K562 (cell line): ENCODE measurements around the gene SCAF11. TPM values are rescaled to one million over a fixed set of nuclear protein-coding genes. Genes with fewer than 3 reads are reported as not detected.

Source experiments
- ATAC-seq: fragments of 200-7000 bp; cut with Tn5 transposase; 3 replicates; pipeline ENCODE4 v1.9.1; 2020; ENCODE audit warnings: moderate library complexity
- BruUV-seq: library from RNA; stranded (reverse); fragments of 400-500 nt; replicated peaks from 2 replicates; lab custom pipeline; 2021; lab: Mats Ljungman, UMichigan
- CTCF ChIA-PET: fragments of 300-600 bp; formaldehyde crosslinking; extraction: SDS; loops from one replicate; lab custom pipeline; 2021; ENCODE audit warnings: low intra/inter-chr PET ratio; lab: Yijun Ruan, JAX
- POLR2A ChIA-PET: fragments of 300-600, 350-650 bp; sonication (Branson Sonifier 250); formaldehyde crosslinking; extraction: SDS; loops from one replicate; lab custom pipeline; 2021; ENCODE audit warnings: antibody characterized with exemption, inconsistent platforms; lab: Yijun Ruan, JAX
- DNase-seq, 4 experiments: peaks; one replicate each; pipeline versions ENCODE4 v3.0.0 to v3.0.0-alpha.2; 2011 to 2018; ENCODE audit warnings: low spot score in 3 of 4, mixed read lengths in 3 of 4; ENCODE audit errors: extremely low read depth in 1 of 4
- FAIRE-seq: peaks from 2 replicates; lab custom pipeline; 2011; peaks lifted over from hg19 to GRCh38; lab: Jason Lieb, UNC
- H2AFZ ChIP-seq: 2 replicates; pipeline ENCODE4 v1.6.0; 2011; ENCODE audit warnings: low read depth, low read length, control low read depth, inconsistent platforms
- H3K27ac ChIP-seq: fragments of 200-600 bp; 3 replicates; pipeline ENCODE4 v1.8.0; 2011; ENCODE audit warnings: low read depth, mild to moderate bottlenecking, control low read depth, inconsistent platforms, low read length, moderate library complexity, mixed read lengths; ENCODE audit errors: extremely low read depth
- H3K27me3 ChIP-seq, 2 experiments: fragments of 300-600 bp in 1 of 2; 2 replicates in 1 of 2; 3 replicates in 1 of 2; pipeline versions ENCODE4 v1.6.0 to v1.8.0; 2011; ENCODE audit warnings: inconsistent platforms in 2 of 2, low read length in 2 of 2, mild to moderate bottlenecking in 1 of 2, mixed read lengths in 1 of 2, moderate library complexity in 1 of 2; ENCODE audit not compliant: control insufficient read depth in 2 of 2, insufficient read depth in 2 of 2
- H3K36me3 ChIP-seq: fragments of 300-600 bp; 3 replicates; pipeline ENCODE4 v1.8.0; 2011; ENCODE audit warnings: mild to moderate bottlenecking, low read length, inconsistent platforms; ENCODE audit not compliant: control insufficient read depth, insufficient read depth
- H3K4me1 ChIP-seq, 2 experiments: fragments of 200-600 bp in 1 of 2; replicated peaks in 1 of 2; 2 replicates in 1 of 2; 3 replicates in 1 of 2; pipeline versions ENCODE4 v1.5.1 to v1.8.0; 2011; ENCODE audit warnings: inconsistent platforms in 2 of 2, low read length in 2 of 2, mild to moderate bottlenecking in 1 of 2, mixed read lengths in 1 of 2, moderate library complexity in 1 of 2; ENCODE audit not compliant: control insufficient read depth in 2 of 2, insufficient read depth in 2 of 2
- H3K4me2 ChIP-seq: 2 replicates; pipeline ENCODE4 v1.6.1; 2011; ENCODE audit warnings: low read length, control low read depth, inconsistent platforms, mixed read lengths; ENCODE audit not compliant: insufficient read depth
- H3K4me3 ChIP-seq: fragments of 200-600 bp; sonication (generic), shearing (Covaris generic); 2 replicates; pipeline ENCODE4 v1.5.1; 2016; ENCODE audit warnings: control low read depth, inconsistent platforms
- H3K79me2 ChIP-seq: fragments of 200-600 bp; 3 replicates; pipeline ENCODE4 v1.8.0; 2011; ENCODE audit warnings: low read length, inconsistent platforms; ENCODE audit not compliant: control insufficient read depth, insufficient read depth
- H3K9ac ChIP-seq, 2 experiments: 2 replicates each; pipeline versions ENCODE4 v1.6.0 to v1.6.1; 2011; ENCODE audit warnings: low read depth in 2 of 2, low read length in 2 of 2, control low read depth in 1 of 2, inconsistent platforms in 1 of 2, mild to moderate bottlenecking in 1 of 2, mixed read lengths in 1 of 2; ENCODE audit not compliant: insufficient read depth in 1 of 2
- H3K9me1 ChIP-seq: one replicate; pipeline ENCODE4 v1.6.0; 2011; ENCODE audit warnings: inconsistent platforms, mild to moderate bottlenecking, low read length, moderate library complexity; ENCODE audit not compliant: control insufficient read depth, insufficient read depth
- H3K9me3 ChIP-seq: replicated peaks from 2 replicates; pipeline ENCODE4 v1.5.1; 2011; ENCODE audit warnings: low read depth, low read length, inconsistent platforms; ENCODE audit not compliant: control insufficient read depth, insufficient read depth
- H4K20me1 ChIP-seq: replicated peaks from 2 replicates; pipeline ENCODE4 v1.6.1; 2011; ENCODE audit warnings: low read length, inconsistent platforms, mixed read lengths; ENCODE audit not compliant: control insufficient read depth, insufficient read depth
- HNRNPL ChIP-seq: fragments of 200-400 bp; formaldehyde crosslinking; IDR thresholded peaks from 2 replicates; pipeline ENCODE4 v1.6.1; 2017; ENCODE audit warnings: low read depth, mild to moderate bottlenecking, low read length
- ID3 ChIP-seq, 2 experiments: fragments of 250-450 bp in 1 of 2; fragments of 450-650 bp in 1 of 2; sonication (Bioruptor Pico) in 1 of 2; IDR thresholded peaks; 2 replicates each; pipeline versions ENCODE4 v1.6.1 to v1.8.0; 2016 to 2021; ENCODE audit warnings: mild to moderate bottlenecking in 2 of 2, moderate library complexity in 2 of 2, missing compliant biosample characterization in 1 of 2, missing genetic modification characterization in 1 of 2
- JUN ChIP-seq, 2 experiments: sonication (generic) in 1 of 2; formaldehyde crosslinking in 1 of 2; IDR thresholded peaks; 2 replicates each; pipeline versions ENCODE4 v1.6.1 to v1.8.0; 2012 to 2022; ENCODE audit warnings: borderline replicate concordance in 2 of 2, mild to moderate bottlenecking in 2 of 2, improper control_type of control experiment in 1 of 2, low read depth in 1 of 2, low read length in 1 of 2, missing genetic modification reagents in 1 of 2
- MYBL2 ChIP-seq, 2 experiments: fragments of 450-650 bp in 1 of 2; sonication (generic) in 1 of 2; formaldehyde crosslinking in 1 of 2; IDR thresholded peaks; 2 replicates each; pipeline versions ENCODE4 v1.6.1 to v1.8.1; 2017 to 2022; ENCODE audit warnings: borderline replicate concordance in 1 of 2, inconsistent platforms in 1 of 2, low read depth in 1 of 2, mild to moderate bottlenecking in 1 of 2, missing genetic modification reagents in 1 of 2, moderate library complexity in 1 of 2
- NCOA2 ChIP-seq, 2 experiments: fragments of 450-650 bp; IDR thresholded peaks; 2 replicates each; pipeline ENCODE4 v1.6.1; 2018; ENCODE audit warnings: mild to moderate bottlenecking in 2 of 2, moderate library complexity in 1 of 2; ENCODE audit not compliant: partially characterized antibody in 2 of 2
- THRB ChIP-seq: fragments of 450-650 bp; formaldehyde crosslinking; conservative IDR thresholded peaks from 2 replicates; pipeline ENCODE4 v1.4.0; 2022; ENCODE audit warnings: mild to moderate bottlenecking, missing genetic modification characterization
- ZFP91 ChIP-seq: sonication (generic); formaldehyde crosslinking; IDR thresholded peaks from 2 replicates; pipeline ENCODE4 v1.8.0; 2022; ENCODE audit warnings: mild to moderate bottlenecking, missing genetic modification reagents
- ZNF184 ChIP-seq: sonication (generic); formaldehyde crosslinking; IDR thresholded peaks from 2 replicates; pipeline ENCODE4 v1.5.0; 2020; ENCODE audit warnings: missing genetic modification reagents
- ZNF431 ChIP-seq: sonication (generic); formaldehyde crosslinking; IDR thresholded peaks from 2 replicates; pipeline ENCODE4 v1.8.0; 2022; ENCODE audit warnings: mild to moderate bottlenecking, missing genetic modification reagents
- ZNF551 ChIP-seq: fragments of 250-450 bp; sonication (Bioruptor Pico); IDR thresholded peaks from 2 replicates; pipeline ENCODE4 v1.5.0; 2021; ENCODE audit warnings: mild to moderate bottlenecking, moderate library complexity
- ZNF592 ChIP-seq: fragments of 450-650 bp; IDR thresholded peaks from 2 replicates; pipeline ENCODE4 v1.6.1; 2017; ENCODE audit warnings: antibody characterized with exemption, mild to moderate bottlenecking
- whole genome bisulfite sequencing: fragments of 100-300 bp; shearing (Covaris generic); methylation state at CpG from one replicate; pipeline ENCODE4 v1.1.6; 2016; ENCODE audit warnings: low coverage, mixed read lengths; ENCODE audit not compliant: insufficient coverage; ENCODE audit errors: missing lambda C conversion rate; 5-methylcytosine and 5-hydroxymethylcytosine counted together
- in situ Hi-C: fragments of 300-500 bp; cut with MboI; formaldehyde crosslinking; loops from 4 replicates; pipeline ENCODE4 v1.15.0; 2018; ENCODE audit warnings: inconsistent platforms, mixed read lengths
- intact Hi-C: fragments of 100-400 bp; cut with micrococcal nuclease; formaldehyde crosslinking; loops from 2 replicates; pipeline ENCODE4 v1.14.2; 2022
- polyA plus RNA-seq, 8 experiments: library from polyadenylated mRNA; depleted of rRNA in 4 of 8; stranded (reverse) in 5 of 8; unstranded in 3 of 8; fragments of >200 nt; fragmentation: Nextera tagmentation in 2 of 8; fragmentation: Illumina TruSeq in 1 of 8; extraction: Ambion mirVana in 2 of 8; extraction: Trizol in 1 of 8; gene quantifications; 2 replicates each; pipeline versions ENCODE4 v1.2.1 to v1.2.3, GENCODE V29; 2011 to 2014; ENCODE audit warnings: inconsistent platforms in 1 of 8, missing spikeins in 1 of 8
- total RNA-seq, 7 experiments: library from RNA; depleted of rRNA in 6 of 7; stranded (reverse); fragments of >200 nt in 6 of 7; fragmentation: Illumina TruSeq in 2 of 7; extraction: Trizol in 2 of 7; gene quantifications; 2 replicates each; pipeline versions ENCODE4 v1.2.1 to v1.2.3, GENCODE V29; 2011 to 2021; ENCODE audit warnings: low replicate concordance in 1 of 7

Gene SCAF11
- total and polyA plus RNA-seq, 9 of the 15 experiments (the other 6 are each of a cell fraction or from before 2014, with no cell fraction given) = 30.4 to 119 (median 80.0) TPM

GRCh38 chr12:45934956-45935355, 55.4 kb downstream of the SCAF11 start:
- no peak for FAIRE-seq
- H3K9ac ChIP-seq = no peak overlapping the region
- ChIA-PET CTCF (no interaction called here), POLR2A (interaction anchor here (1.0 to 1.4 kb wide), 3 partner anchors 9 to 19 kb away, joined by 3 read pairs; no protein-coding TSS in a partner anchor)
- no peaks in the 10 kb centered on the region for H4K20me1 ChIP-seq
- peaks cover 54% of the 10 kb centered on the region for H3K36me3 ChIP-seq
- H3K9me1 ChIP-seq = no peaks in the 10 kb centered on the region
- no peak for ATAC-seq
- no peak overlapping the region for H3K4me3 ChIP-seq
- intact Hi-C loops (no loop called here), in situ Hi-C loops (no loop called here)
- no peaks in the 10 kb centered on the region for H3K9me3 ChIP-seq
- H3K4me1 ChIP-seq = no peaks in the 10 kb centered on the region
- H3K27ac ChIP-seq = no peak overlapping the region
- no peak for DNase-seq
- no peak overlapping the region for H3K4me2 ChIP-seq
- no peak overlapping the region for H2AFZ ChIP-seq
- H3K27me3 ChIP-seq = no peaks in the 10 kb centered on the region
- H3K79me2 ChIP-seq = no peaks in the 10 kb centered on the region
- WGBS = 30% methylated on average over 1 of the region's 1 CpG
- BruUV-seq = no TSS peak
- no peak for TF ChIP-seq JUN (IDR thresholded peaks at IDR 0.05; ENCODE audit: borderline replicate concordance, low read depth, low read length)
- no peak for TF ChIP-seq JUN (CRISPR knock-in tag; IDR thresholded peaks at IDR 0.05; ENCODE audit: borderline replicate concordance)
- TF ChIP-seq ID3 (CRISPR knock-in tag; IDR thresholded peaks at IDR 0.05) = no peak
- no peak for TF ChIP-seq ID3 (tag; IDR thresholded peaks at IDR 0.05)
- TF ChIP-seq ZNF431 (CRISPR knock-in tag) = no peak
- no peak for TF ChIP-seq ZNF551 (CRISPR knock-in tag)
- no peak for TF ChIP-seq ZFP91 (CRISPR knock-in tag)
- no peak for TF ChIP-seq ZNF592
- no peak for TF ChIP-seq NCOA2 (IDR thresholded peaks at IDR 0.05; ENCODE audit: partially characterized antibody in 2 of 2)
- TF ChIP-seq ZNF184 (CRISPR knock-in tag) = no peak
- TF ChIP-seq HNRNPL = no peak
- no peak for TF ChIP-seq THRB (CRISPR knock-in tag)
- no peak for TF ChIP-seq MYBL2 (IDR thresholded peaks at IDR 0.05; ENCODE audit: low read depth)
- no peak for TF ChIP-seq MYBL2 (CRISPR knock-in tag; IDR thresholded peaks at IDR 0.05; ENCODE audit: borderline replicate concordance)
